Measurements from ENCODE around the gene TMA7. TPM values are rescaled to one million over a fixed set of nuclear protein-coding genes. Genes with fewer than 3 reads are reported as not detected.

The TMA7 gene
- total and polyA plus RNA-seq, 2 of the 13 experiments (the other 11 are each of a cell fraction or from before 2014, with no cell fraction given) = 100 to 486 TPM

DNA sequence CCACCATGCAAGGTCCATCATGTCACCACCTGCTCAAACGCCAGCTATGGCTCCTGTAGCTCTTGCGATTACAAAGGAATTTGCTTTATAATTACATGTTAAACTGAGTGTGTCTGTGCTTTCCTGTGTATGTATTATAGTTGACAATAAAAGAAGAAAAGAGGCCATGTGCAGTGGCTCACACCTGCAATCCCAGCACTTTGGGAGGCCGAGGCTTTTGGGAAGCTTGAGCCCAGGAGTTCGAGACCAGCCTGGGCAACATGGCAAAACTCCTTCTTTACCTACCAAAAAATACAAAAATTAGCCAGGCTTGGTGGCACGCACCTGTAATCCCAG is 33.5 kb downstream of the TMA7 start (continued):
- TF ChIP-seq KDM6A (CRISPR knock-in tag; IDR thresholded peaks at IDR 0.05; ENCODE audit: low read depth) (no peak), FOXO4 (CRISPR knock-in tag; conservative IDR thresholded peaks at IDR 0.05) (no peak), BCL3 (CRISPR knock-in tag; IDR thresholded peaks at IDR 0.05) (no peak), LCORL (IDR thresholded peaks at IDR 0.05) (no peak), LCORL (CRISPR knock-in tag; IDR thresholded peaks at IDR 0.05) (peak; percentile 9; the same call in 1 of the 2 replicates), JDP2 (CRISPR knock-in tag; IDR thresholded peaks at IDR 0.05; ENCODE audit: borderline replicate concordance) (no peak), ZIK1 (CRISPR knock-in tag; IDR thresholded peaks at IDR 0.05; ENCODE audit: borderline replicate concordance, low read depth) (no peak), ZMYM3 (CRISPR knock-in tag; IDR thresholded peaks at IDR 0.05) (peak; percentile 84; the same call in 1 of the 2 replicates), SP140L (CRISPR knock-in tag; IDR thresholded peaks at IDR 0.05; ENCODE audit: borderline replicate concordance) (no peak), ZMAT3 (CRISPR knock-in tag; conservative IDR thresholded peaks at IDR 0.05) (no peak), ZSCAN29 (CRISPR knock-in tag; conservative IDR thresholded peaks at IDR 0.05) (no peak), ZNF281 (CRISPR knock-in tag; IDR thresholded peaks at IDR 0.05; ENCODE audit: borderline replicate concordance) (no peak), ZNF263 (CRISPR knock-in tag; IDR thresholded peaks at IDR 0.05) (no peak), SYNCRIP (IDR thresholded peaks at IDR 0.05; ENCODE audit: insufficient read depth, low read depth, low read length) (no peak), MAFF (IDR thresholded peaks at IDR 0.05; ENCODE audit: low read depth, low read length) (no peak), ZNF737 (CRISPR knock-in tag; IDR thresholded peaks at IDR 0.05; ENCODE audit: borderline replicate concordance) (no peak), PPARG (CRISPR knock-in tag; conservative IDR thresholded peaks at IDR 0.05) (no peak), ZNF274 (CRISPR knock-in tag; IDR thresholded peaks at IDR 0.05) (no peak), CHD2 (IDR thresholded peaks at IDR 0.05; ENCODE audit: low read depth, low read length) (no peak), SMAD9 (CRISPR knock-in tag; IDR thresholded peaks at IDR 0.05) (no peak), MLXIP (CRISPR knock-in tag; IDR thresholded peaks at IDR 0.05; ENCODE audit: borderline replicate concordance) (no peak), ZBTB21 (CRISPR knock-in tag; IDR thresholded peaks at IDR 0.05) (no peak)
- TF ChIP-seq, protein P1, sequence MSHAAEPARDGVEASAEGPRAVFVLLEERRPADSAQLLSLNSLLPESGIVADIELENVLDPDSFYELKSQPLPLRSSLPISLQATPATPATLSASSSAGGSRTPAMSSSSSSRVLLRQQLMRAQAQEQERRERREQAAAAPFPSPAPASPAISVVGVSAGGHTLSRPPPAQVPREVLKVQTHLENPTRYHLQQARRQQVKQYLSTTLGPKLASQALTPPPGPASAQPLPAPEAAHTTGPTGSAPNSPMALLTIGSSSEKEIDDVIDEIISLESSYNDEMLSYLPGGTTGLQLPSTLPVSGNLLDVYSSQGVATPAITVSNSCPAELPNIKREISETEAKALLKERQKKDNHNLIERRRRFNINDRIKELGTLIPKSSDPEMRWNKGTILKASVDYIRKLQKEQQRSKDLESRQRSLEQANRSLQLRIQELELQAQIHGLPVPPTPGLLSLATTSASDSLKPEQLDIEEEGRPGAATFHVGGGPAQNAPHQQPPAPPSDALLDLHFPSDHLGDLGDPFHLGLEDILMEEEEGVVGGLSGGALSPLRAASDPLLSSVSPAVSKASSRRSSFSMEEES (CRISPR knock-in tag; IDR thresholded peaks at IDR 0.05) = no peak
